ENCODE results near the gene DGKI.
A peak's percentile ranks its signal among the peaks of the same experiment; 100 is the strongest.

DGKI gene

GRCh38 chr7:137606061-137606674, 240.6 kb downstream of the DGKI start:
- Histone ChIP-seq H2AK5ac (ENCODE audit: low read length, severe bottlenecking) (no peak overlapping the region), H2BK15ac (ENCODE audit: low read depth, poor library complexity, severe bottlenecking) (no peak overlapping the region), H3K79me1 (replicated peaks; ENCODE audit: low read length, poor library complexity, severe bottlenecking) (no peaks in the 10 kb centered on the region), H4K8ac (ENCODE audit: low read length) (no peak overlapping the region), H3K9me3 (ENCODE audit: control insufficient read depth, low read length) (no peaks in the 10 kb centered on the region), H3K4me2 (ENCODE audit: low read length, poor library complexity, severe bottlenecking) (no peak overlapping the region), H3K4ac (ENCODE audit: low read depth in 1 of 2, low read length in 2 of 2) (no peak overlapping the region), H2BK120ac (ENCODE audit: low read depth, low read length) (no peak overlapping the region), H3K23ac (ENCODE audit: low read length in 2 of 2) (no peak overlapping the region), H3K4me3 (ENCODE audit: insufficient read depth in 1 of 2, low read depth in 1 of 2, low read length in 2 of 2) (no peak overlapping the region), H4K91ac (ENCODE audit: low read length) (no peak overlapping the region), H3K36me3 (ENCODE audit: control insufficient read depth in 1 of 2, insufficient read depth in 2 of 2, low read depth in 1 of 2, low read length in 2 of 2) (peaks cover 0 to 3% of the 10 kb centered on the region in 2 experiments), H3K9ac (ENCODE audit: low read length) (peak overlapping the region; percentile 15), H2BK12ac (ENCODE audit: low read length in 2 of 2) (no peak overlapping the region), H3K27ac (ENCODE audit: low read length, poor library complexity, severe bottlenecking) (no peak overlapping the region), H3K4me1 (ENCODE audit: control insufficient read depth, insufficient read depth, low read depth, low read length) (no peaks in the 10 kb centered on the region), H2BK5ac (ENCODE audit: low read depth, low read length, poor library complexity, severe bottlenecking) (no peak overlapping the region), H3K18ac (ENCODE audit: low read depth in 1 of 2, low read length in 2 of 2) (no peak overlapping the region), H3K27me3 (ENCODE audit: control insufficient read depth in 1 of 2, insufficient read depth in 1 of 2, low read length in 2 of 2) (no peaks in the 10 kb centered on the region), H2AFZ (ENCODE audit: low read depth, low read length) (no peak overlapping the region), H3K14ac (ENCODE audit: low read length in 2 of 2) (no peak overlapping the region)
- 73% methylated on average over 4 of the region's 5 CpGs for WGBS
- peak; percentile 65 for DNase-seq

GRCh38 chr7:137603043-137603442, 243.7 kb downstream of the DGKI start:
- no peak overlapping the region for H2BK120ac ChIP-seq (ENCODE audit: low read depth, low read length)
- no peak overlapping the region for H3K4me3 ChIP-seq (ENCODE audit: insufficient read depth in 1 of 2, low read depth in 1 of 2, low read length in 2 of 2)
- H3K4me1 ChIP-seq (ENCODE audit: control insufficient read depth, insufficient read depth, low read depth, low read length) = no peaks in the 10 kb centered on the region
- H3K23ac ChIP-seq (ENCODE audit: low read length in 2 of 2) = no peak overlapping the region
- no peak overlapping the region for H3K14ac ChIP-seq (ENCODE audit: low read length in 2 of 2)
- H3K9me3 ChIP-seq (ENCODE audit: control insufficient read depth, low read length) = no peaks in the 10 kb centered on the region
- H2AFZ ChIP-seq (ENCODE audit: low read depth, low read length) = no peak overlapping the region
- peaks cover 0 to 7% of the 10 kb centered on the region in 2 experiments for H3K36me3 ChIP-seq (ENCODE audit: control insufficient read depth in 1 of 2, insufficient read depth in 2 of 2, low read depth in 1 of 2, low read length in 2 of 2)
- no peak overlapping the region for H2BK5ac ChIP-seq (ENCODE audit: low read depth, low read length, poor library complexity, severe bottlenecking)
- no peak overlapping the region for H4K8ac ChIP-seq (ENCODE audit: low read length)
- no peaks in the 10 kb centered on the region for H3K79me1 ChIP-seq (replicated peaks; ENCODE audit: low read length, poor library complexity, severe bottlenecking)
- H3K18ac ChIP-seq (ENCODE audit: low read depth in 1 of 2, low read length in 2 of 2) = no peak overlapping the region
- H3K4ac ChIP-seq (ENCODE audit: low read depth in 1 of 2, low read length in 2 of 2) = no peak overlapping the region
- no peak overlapping the region for H2BK15ac ChIP-seq (ENCODE audit: low read depth, poor library complexity, severe bottlenecking)
- H3K27ac ChIP-seq (ENCODE audit: low read length, poor library complexity, severe bottlenecking) = no peak overlapping the region
- H3K27me3 ChIP-seq (ENCODE audit: control insufficient read depth in 1 of 2, insufficient read depth in 1 of 2, low read length in 2 of 2) = no peaks in the 10 kb centered on the region
- DNase-seq = no peak
- no peak overlapping the region for H3K9ac ChIP-seq (ENCODE audit: low read length)
- H4K91ac ChIP-seq (ENCODE audit: low read length) = no peak overlapping the region
- no peak overlapping the region for H3K4me2 ChIP-seq (ENCODE audit: low read length, poor library complexity, severe bottlenecking)
- H2AK5ac ChIP-seq (ENCODE audit: low read length, severe bottlenecking) = no peak overlapping the region
- H2BK12ac ChIP-seq (ENCODE audit: low read length in 2 of 2) = no peak overlapping the region
- no CpG with 5 or more reads among the region's 2 CpGs for WGBS

- Histone ChIP-seq H3K27me3 (ENCODE audit: control insufficient read depth in 1 of 2, insufficient read depth in 1 of 2, low read length in 2 of 2) (no peaks in the 10 kb centered on the region), H3K23ac (ENCODE audit: low read length in 2 of 2) (no peak overlapping the region), H3K36me3 (ENCODE audit: control insufficient read depth in 1 of 2, insufficient read depth in 2 of 2, low read depth in 1 of 2, low read length in 2 of 2) (peaks cover 0 to 4% of the 10 kb centered on the region in 2 experiments), H2BK120ac (ENCODE audit: low read depth, low read length) (no peak overlapping the region), H4K91ac (ENCODE audit: low read length) (no peak overlapping the region), H3K4ac (ENCODE audit: low read depth in 1 of 2, low read length in 2 of 2) (no peak overlapping the region), H2AFZ (ENCODE audit: low read depth, low read length) (no peak overlapping the region), H3K14ac (ENCODE audit: low read length in 2 of 2) (no peak overlapping the region), H3K4me1 (ENCODE audit: control insufficient read depth, insufficient read depth, low read depth, low read length) (no peaks in the 10 kb centered on the region), H3K27ac (ENCODE audit: low read length, poor library complexity, severe bottlenecking) (no peak overlapping the region), H4K8ac (ENCODE audit: low read length) (no peak overlapping the region), H3K4me3 (ENCODE audit: insufficient read depth in 1 of 2, low read depth in 1 of 2, low read length in 2 of 2) (no peak overlapping the region), H2AK5ac (ENCODE audit: low read length, severe bottlenecking) (no peak overlapping the region), H2BK15ac (ENCODE audit: low read depth, poor library complexity, severe bottlenecking) (no peak overlapping the region), H3K9ac (ENCODE audit: low read length) (no peak overlapping the region), H3K9me3 (ENCODE audit: control insufficient read depth, low read length) (no peaks in the 10 kb centered on the region), H3K79me1 (replicated peaks; ENCODE audit: low read length, poor library complexity, severe bottlenecking) (no peaks in the 10 kb centered on the region), H3K4me2 (ENCODE audit: low read length, poor library complexity, severe bottlenecking) (no peak overlapping the region), H3K18ac (ENCODE audit: low read depth in 1 of 2, low read length in 2 of 2) (no peak overlapping the region), H2BK12ac (ENCODE audit: low read length in 2 of 2) (no peak overlapping the region), H2BK5ac (ENCODE audit: low read depth, low read length, poor library complexity, severe bottlenecking) (no peak overlapping the region)
- DNase-seq = no peak
- WGBS = 86% methylated on average over 2 of the region's 6 CpGs
These were observed 245.1 kb downstream of the DGKI start for GRCh38 chr7:137601642-137602041.

GRCh38 chr7:137597856-137598255, 248.9 kb downstream of the DGKI start:
- no peak overlapping the region for H2AK5ac ChIP-seq (ENCODE audit: low read length, severe bottlenecking)
- no peaks in the 10 kb centered on the region for H3K9me3 ChIP-seq (ENCODE audit: control insufficient read depth, low read length)
- H3K4me2 ChIP-seq (ENCODE audit: low read length, poor library complexity, severe bottlenecking) = no peak overlapping the region
- no peak overlapping the region for H3K18ac ChIP-seq (ENCODE audit: low read depth in 1 of 2, low read length in 2 of 2)
- no peak for DNase-seq
- H4K91ac ChIP-seq (ENCODE audit: low read length) = no peak overlapping the region
- H3K4me3 ChIP-seq (ENCODE audit: insufficient read depth in 1 of 2, low read depth in 1 of 2, low read length in 2 of 2) = no peak overlapping the region
- no peak overlapping the region for H2BK12ac ChIP-seq (ENCODE audit: low read length in 2 of 2)
- H4K8ac ChIP-seq (ENCODE audit: low read length) = no peak overlapping the region
- H3K23ac ChIP-seq (ENCODE audit: low read length in 2 of 2) = no peak overlapping the region
- no peak overlapping the region for H2BK15ac ChIP-seq (ENCODE audit: low read depth, poor library complexity, severe bottlenecking)
- no peak overlapping the region for H2BK120ac ChIP-seq (ENCODE audit: low read depth, low read length)
- no peak overlapping the region for H2BK5ac ChIP-seq (ENCODE audit: low read depth, low read length, poor library complexity, severe bottlenecking)
- H3K14ac ChIP-seq (ENCODE audit: low read length in 2 of 2) = no peak overlapping the region
- no peak overlapping the region for H3K4ac ChIP-seq (ENCODE audit: low read depth in 1 of 2, low read length in 2 of 2)
- no peaks in the 10 kb centered on the region for H3K4me1 ChIP-seq (ENCODE audit: control insufficient read depth, insufficient read depth, low read depth, low read length)
- no peak overlapping the region for H3K9ac ChIP-seq (ENCODE audit: low read length)
- no peak overlapping the region for H3K27ac ChIP-seq (ENCODE audit: low read length, poor library complexity, severe bottlenecking)
- peaks cover 0 to 4% of the 10 kb centered on the region in 2 experiments for H3K36me3 ChIP-seq (ENCODE audit: control insufficient read depth in 1 of 2, insufficient read depth in 2 of 2, low read depth in 1 of 2, low read length in 2 of 2)
- no peaks in the 10 kb centered on the region for H3K79me1 ChIP-seq (replicated peaks; ENCODE audit: low read length, poor library complexity, severe bottlenecking)
- H2AFZ ChIP-seq (ENCODE audit: low read depth, low read length) = no peak overlapping the region
- WGBS = 95% methylated on average over 2 of the region's 4 CpGs
- H3K27me3 ChIP-seq (ENCODE audit: control insufficient read depth in 1 of 2, insufficient read depth in 1 of 2, low read length in 2 of 2) = no peaks in the 10 kb centered on the region
